ENCODE measurements around the gene MCCC1. TPM values are rescaled to one million over a fixed set of nuclear protein-coding genes. Genes with fewer than 3 reads are reported as not detected.

The MCCC1 gene
- total and polyA plus RNA-seq, 2 donors (not counting 1 experiment from before 2014, with no cell fraction given) = 12.9 to 36.3 TPM

DNA sequence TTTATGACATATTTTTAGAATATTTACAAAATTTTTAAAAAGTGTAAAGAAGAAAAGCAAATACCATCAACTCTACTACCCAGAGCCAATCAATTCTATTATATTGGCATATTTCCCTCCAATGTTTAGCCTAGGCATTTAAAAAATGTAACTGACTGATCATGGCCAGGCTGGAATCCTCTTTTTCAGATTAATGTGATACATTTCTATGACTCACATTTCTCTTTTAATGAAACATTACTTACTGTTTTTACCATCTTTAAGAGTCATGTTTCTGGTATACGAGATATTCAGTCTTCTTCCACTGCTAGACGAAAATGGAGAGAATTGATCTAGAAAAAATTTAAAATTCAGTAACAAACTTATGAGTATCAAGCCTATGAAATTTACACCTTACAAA lies 65.5 kb downstream of the MCCC1 start:
- no peaks in the 10 kb centered on the region for H3K9me3 Mint-ChIP-seq (ENCODE audit: insufficient read depth)
- WGBS (ENCODE audit: insufficient coverage) = no CpG with 5 or more reads among the region's 2 CpGs
- Histone ChIP-seq H4K20me1 (ENCODE audit: control insufficient read depth, insufficient read depth, low read length, poor library complexity, severe bottlenecking) (no peaks in the 10 kb centered on the region), H3K4me3 (ENCODE audit: control extremely low read depth in 1 of 5, extremely low read depth in 1 of 5, insufficient read depth in 1 of 5, low read depth in 2 of 5, low read length in 4 of 5) (no peak overlapping the region), H3K4me1 (ENCODE audit: control insufficient read depth in 2 of 2, insufficient read depth in 2 of 2, low read length in 2 of 2) (no peaks in the 10 kb centered on the region), H3K9me3 (ENCODE audit: control extremely low read depth in 1 of 3, control insufficient read depth in 2 of 3, insufficient read depth in 1 of 3, low read length in 2 of 3) (peaks cover 0 to 4% (median 0%) of the 10 kb centered on the region in 3 donors), H3K9ac (ENCODE audit: low read length) (no peak overlapping the region), H3K27ac (ENCODE audit: low read length in 2 of 2) (no peak overlapping the region), H3K36me3 (replicated peaks in 1 of 2; ENCODE audit: control extremely low read depth in 1 of 2, control insufficient read depth in 1 of 2, extremely low read depth in 1 of 2, insufficient read depth in 2 of 2, low read length in 1 of 2) (peaks cover 0 to 42% of the 10 kb centered on the region in 2 experiments), H3K27me3 (replicated peaks in 1 of 4; ENCODE audit: control extremely low read depth in 1 of 4, control insufficient read depth in 3 of 4, insufficient read depth in 4 of 4, low read length in 3 of 4) (no peaks in the 10 kb centered on the region), H3K79me2 (ENCODE audit: control insufficient read depth, insufficient read depth, low read length) (no peaks in the 10 kb centered on the region), H2AFZ (ENCODE audit: insufficient read depth, low read depth, low read length, poor library complexity, severe bottlenecking) (no peak overlapping the region), H3K4me2 (replicated peaks; ENCODE audit: low read depth, low read length, poor library complexity, severe bottlenecking) (no peak overlapping the region)
- no peaks in the 10 kb centered on the region for H3K4me1 Mint-ChIP-seq
- no peak for DNase-seq
- TF ChIP-seq, protein P1, sequence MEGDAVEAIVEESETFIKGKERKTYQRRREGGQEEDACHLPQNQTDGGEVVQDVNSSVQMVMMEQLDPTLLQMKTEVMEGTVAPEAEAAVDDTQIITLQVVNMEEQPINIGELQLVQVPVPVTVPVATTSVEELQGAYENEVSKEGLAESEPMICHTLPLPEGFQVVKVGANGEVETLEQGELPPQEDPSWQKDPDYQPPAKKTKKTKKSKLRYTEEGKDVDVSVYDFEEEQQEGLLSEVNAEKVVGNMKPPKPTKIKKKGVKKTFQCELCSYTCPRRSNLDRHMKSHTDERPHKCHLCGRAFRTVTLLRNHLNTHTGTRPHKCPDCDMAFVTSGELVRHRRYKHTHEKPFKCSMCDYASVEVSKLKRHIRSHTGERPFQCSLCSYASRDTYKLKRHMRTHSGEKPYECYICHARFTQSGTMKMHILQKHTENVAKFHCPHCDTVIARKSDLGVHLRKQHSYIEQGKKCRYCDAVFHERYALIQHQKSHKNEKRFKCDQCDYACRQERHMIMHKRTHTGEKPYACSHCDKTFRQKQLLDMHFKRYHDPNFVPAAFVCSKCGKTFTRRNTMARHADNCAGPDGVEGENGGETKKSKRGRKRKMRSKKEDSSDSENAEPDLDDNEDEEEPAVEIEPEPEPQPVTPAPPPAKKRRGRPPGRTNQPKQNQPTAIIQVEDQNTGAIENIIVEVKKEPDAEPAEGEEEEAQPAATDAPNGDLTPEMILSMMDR (IDR thresholded peaks at IDR 0.05) = no peak
- TF ChIP-seq EZH2 (IDR thresholded peaks at IDR 0.05; ENCODE audit: borderline replicate concordance, insufficient read depth, low read depth, low read length, poor library complexity, severe bottlenecking) = no peak
- ATAC-seq (ENCODE audit: low read depth) = no peak
- CTCF ChIA-PET = no interaction called here
- H3K27ac Mint-ChIP-seq = no peak overlapping the region
- intact Hi-C loops (cut with micrococcal nuclease) = no loop called here
- POLR2A ChIA-PET = no interaction called here
- no peak overlapping the region for H3K4me3 Mint-ChIP-seq
- no peaks in the 10 kb centered on the region for H3K27me3 Mint-ChIP-seq

DNA sequence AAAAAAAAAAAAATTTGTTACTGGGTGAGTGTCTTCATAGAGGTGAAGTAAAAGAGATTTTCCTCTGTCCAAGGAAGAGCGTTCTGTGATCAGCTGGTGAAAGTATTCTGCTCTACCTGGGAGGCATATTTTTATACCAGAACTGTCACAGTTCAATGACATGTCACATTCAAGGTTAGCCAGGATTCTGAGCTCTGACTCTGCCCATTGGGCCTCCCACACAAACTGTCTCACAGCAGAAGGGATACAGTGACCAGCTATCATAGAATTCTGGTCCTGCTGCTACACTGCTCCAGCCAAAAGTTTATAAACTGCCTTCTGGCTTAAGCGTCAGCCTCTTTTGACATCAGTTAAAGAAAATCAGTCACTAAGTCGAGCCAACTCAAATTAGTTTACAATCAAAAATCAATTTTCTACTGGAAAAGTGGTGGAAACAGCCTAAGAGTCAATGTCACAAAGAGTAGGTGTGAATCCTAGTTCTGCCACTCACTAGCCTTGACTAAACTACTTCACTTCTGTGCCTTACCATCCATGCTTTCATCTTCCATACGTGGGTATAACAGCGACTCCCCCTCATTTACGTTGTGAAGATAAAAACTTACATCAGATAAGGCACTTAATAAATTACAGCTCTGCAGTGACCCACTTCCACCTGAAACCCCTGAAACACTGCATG lies 66.3 kb downstream of the MCCC1 start:
- Histone ChIP-seq H3K27me3 (replicated peaks in 1 of 4; ENCODE audit: control extremely low read depth in 1 of 4, control insufficient read depth in 3 of 4, insufficient read depth in 4 of 4, low read length in 3 of 4) (no peaks in the 10 kb centered on the region), H3K4me1 (ENCODE audit: control insufficient read depth in 2 of 2, insufficient read depth in 2 of 2, low read length in 2 of 2) (no peaks in the 10 kb centered on the region), H3K27ac (ENCODE audit: low read length in 2 of 2) (no peak overlapping the region), H2AFZ (ENCODE audit: insufficient read depth, low read depth, low read length, poor library complexity, severe bottlenecking) (no peak overlapping the region), H3K9ac (ENCODE audit: low read length) (no peak overlapping the region), H4K20me1 (ENCODE audit: control insufficient read depth, insufficient read depth, low read length, poor library complexity, severe bottlenecking) (no peaks in the 10 kb centered on the region), H3K36me3 (replicated peaks in 1 of 2; ENCODE audit: control extremely low read depth in 1 of 2, control insufficient read depth in 1 of 2, extremely low read depth in 1 of 2, insufficient read depth in 2 of 2, low read length in 1 of 2) (peaks cover 0 to 44% of the 10 kb centered on the region in 2 experiments), H3K79me2 (ENCODE audit: control insufficient read depth, insufficient read depth, low read length) (no peaks in the 10 kb centered on the region), H3K4me3 (ENCODE audit: control extremely low read depth in 1 of 5, extremely low read depth in 1 of 5, insufficient read depth in 1 of 5, low read depth in 2 of 5, low read length in 4 of 5) (no peak overlapping the region), H3K4me2 (replicated peaks; ENCODE audit: low read depth, low read length, poor library complexity, severe bottlenecking) (no peak overlapping the region), H3K9me3 (ENCODE audit: control extremely low read depth in 1 of 3, control insufficient read depth in 2 of 3, insufficient read depth in 1 of 3, low read length in 2 of 3) (peaks cover 0 to 4% (median 0%) of the 10 kb centered on the region in 3 donors)
- 100% methylated on average over 4 of the region's 6 CpGs for WGBS (ENCODE audit: insufficient coverage)
- Mint-ChIP-seq H3K4me1 (no peaks in the 10 kb centered on the region), H3K9me3 (ENCODE audit: insufficient read depth) (no peaks in the 10 kb centered on the region), H3K4me3 (no peak overlapping the region), H3K27me3 (no peaks in the 10 kb centered on the region), H3K27ac (no peak overlapping the region)
- POLR2A ChIA-PET = no interaction called here
- DNase-seq = no peak
- TF ChIP-seq EZH2 (IDR thresholded peaks at IDR 0.05; ENCODE audit: borderline replicate concordance, insufficient read depth, low read depth, low read length, poor library complexity, severe bottlenecking) = no peak
- TF ChIP-seq, protein P1 (IDR thresholded peaks at IDR 0.05) = no peak
- intact Hi-C loops (cut with micrococcal nuclease) = no loop called here
- CTCF ChIA-PET = no interaction called here
- no peak for ATAC-seq (ENCODE audit: low read depth)
